NCI-H2227 treated with DMSO at 0.1 percent for 48 hours (cell line): ENCODE results near the gene AHI1.

Experiments
- DNase-seq: peaks from one replicate; lab custom pipeline; 2025; lab: John Stamatoyannopoulos, UW

The AHI1 gene

GRCh38 chr6:135497412-135498184 lies at the start of gene AHI1:
TSS of gene AHI1 (minus strand) at chr6:135497740. CDS start at chr6:135492237, 5,503 bp downstream.
- DNase-seq: peak; percentile 69

- DNase-seq: no peak
Observed at GRCh38 chr6:135546680-135547418, 49.3 kb upstream of the AHI1 start.

GRCh38 chr6:135546206-135546605 lies 48.7 kb upstream of the AHI1 start:
- no peak for DNase-seq

GRCh38 chr6:135540207-135540840 lies 42.8 kb upstream of the AHI1 start:
- DNase-seq: no peak

- DNase-seq: no peak
Observed at GRCh38 chr6:135537741-135538301, 40.3 kb upstream of the AHI1 start.

- DNase-seq: peak; percentile 29
Observed at GRCh38 chr6:135535989-135536414, 38.5 kb upstream of the AHI1 start.

GRCh38 chr6:135534773-135535380 lies 37.3 kb upstream of the AHI1 start:
- no peak for DNase-seq

GRCh38 chr6:135532559-135532958 lies 35.0 kb upstream of the AHI1 start:
- no peak for DNase-seq

- DNase-seq: no peak
Observed at GRCh38 chr6:135531954-135532490, 34.5 kb upstream of the AHI1 start.

- no peak for DNase-seq
Observed at GRCh38 chr6:135530113-135530512, 32.6 kb upstream of the AHI1 start.

- DNase-seq: no peak
Observed at GRCh38 chr6:135527960-135528249, 30.4 kb upstream of the AHI1 start.

GRCh38 chr6:135527116-135527959 lies 29.8 kb upstream of the AHI1 start:
- no peak for DNase-seq

- no peak for DNase-seq
Observed at GRCh38 chr6:135525594-135525993, 28.1 kb upstream of the AHI1 start.

- DNase-seq: no peak
Observed at GRCh38 chr6:135522965-135523692, 25.6 kb upstream of the AHI1 start.

GRCh38 chr6:135521431-135521830 lies 23.9 kb upstream of the AHI1 start:
- DNase-seq: no peak

- DNase-seq: no peak
Observed at GRCh38 chr6:135520781-135521180, 23.2 kb upstream of the AHI1 start.

- DNase-seq: no peak
Observed at GRCh38 chr6:135519348-135519747, 21.8 kb upstream of the AHI1 start.

GRCh38 chr6:135517527-135517926 lies 20.0 kb upstream of the AHI1 start:
- DNase-seq: no peak

- DNase-seq: no peak
Observed at GRCh38 chr6:135514706-135515105, 17.2 kb upstream of the AHI1 start.

GRCh38 chr6:135506270-135506997 lies 8.9 kb upstream of the AHI1 start:
- peak; percentile 28 for DNase-seq
